GM21447 (cell line): ENCODE results near the gene ACOT12.
"Not testable (repeated sequence)": the region's sequence is repeated elsewhere in the genome, so short reads cannot be mapped to it uniquely, and the experiment has no call there.

Experiments used
- ATAC-seq: cut with Tn5 transposase; IDR thresholded peaks from one replicate; pipeline ENCODE4 v1.9.1; 2021; ENCODE audit not compliant: unreplicated experiment

The ACOT12 gene

GRCh38 chr5:81345411-81346003 lies 48.4 kb downstream of the ACOT12 start:
- no peak for ATAC-seq

- no peak for ATAC-seq
Observed at GRCh38 chr5:81344736-81345135, 49.2 kb downstream of the ACOT12 start.

GRCh38 chr5:81338213-81338612 lies 55.7 kb downstream of the ACOT12 start:
- ATAC-seq = not testable (repeated sequence)

- ATAC-seq = no peak
Observed at GRCh38 chr5:81337803-81338202, 56.1 kb downstream of the ACOT12 start.

- ATAC-seq = no peak
Observed at GRCh38 chr5:81336556-81336955, 57.4 kb downstream of the ACOT12 start.

GRCh38 chr5:81335946-81336345 lies 58.0 kb downstream of the ACOT12 start:
- no peak for ATAC-seq

- no peak for ATAC-seq
Observed at GRCh38 chr5:81334304-81335061, 59.5 kb downstream of the ACOT12 start.

- no peak for ATAC-seq
Observed at GRCh38 chr5:81326554-81326953, 67.4 kb downstream of the ACOT12 start.

GRCh38 chr5:81317536-81317935 lies 76.4 kb downstream of the ACOT12 start:
- no peak for ATAC-seq

- no peak for ATAC-seq
Observed at GRCh38 chr5:81316571-81316970, 77.4 kb downstream of the ACOT12 start.

- no peak for ATAC-seq
Observed at GRCh38 chr5:81315830-81316229, 78.1 kb downstream of the ACOT12 start.

GRCh38 chr5:81315336-81315735 lies 78.6 kb downstream of the ACOT12 start:
- no peak for ATAC-seq

GRCh38 chr5:81314581-81314980 lies 79.4 kb downstream of the ACOT12 start:
- no peak for ATAC-seq

- ATAC-seq = no peak
Observed at GRCh38 chr5:81313686-81314085, 80.2 kb downstream of the ACOT12 start.

GRCh38 chr5:81313278-81313677 lies 80.7 kb downstream of the ACOT12 start:
- no peak for ATAC-seq

GRCh38 chr5:81310402-81311063 lies 83.4 kb downstream of the ACOT12 start:
- no peak for ATAC-seq

GRCh38 chr5:81308836-81309235 lies 85.1 kb downstream of the ACOT12 start:
- no peak for ATAC-seq

- no peak for ATAC-seq
Observed at GRCh38 chr5:81305785-81306184, 88.1 kb downstream of the ACOT12 start.

GRCh38 chr5:81303563-81303962 lies 90.4 kb downstream of the ACOT12 start:
- no peak for ATAC-seq

- ATAC-seq = no peak
Observed at GRCh38 chr5:81302596-81302995, 91.3 kb downstream of the ACOT12 start.

GRCh38 chr5:81301271-81302015 lies 92.5 kb downstream of the ACOT12 start, which contains the start of gene ZCCHC9:
TSS of gene ZCCHC9 (plus strand) at chr5:81301587. CDS start at chr5:81304758, 3,171 bp downstream.
- peak; percentile 96 for ATAC-seq
